HG03469 (cell line): ENCODE data around the gene FOXRED1.
A peak's percentile ranks its signal among the peaks of the same experiment; 100 is the strongest.
"Not testable (repeated sequence)": the region's sequence is repeated elsewhere in the genome, so short reads cannot be mapped to it uniquely, and the experiment has no call there.

Source experiments
- ATAC-seq: cut with Tn5 transposase; IDR thresholded peaks from one replicate; pipeline ENCODE4 v1.9.1; 2021; ENCODE audit warnings: mild to moderate bottlenecking, moderate library complexity, moderate number of reproducible peaks; ENCODE audit not compliant: unreplicated experiment

The FOXRED1 gene

GRCh38 chr11:126268361-126268707, 620 bp upstream of the FOXRED1 start:
- no peak for ATAC-seq

- no peak for ATAC-seq
Measured at GRCh38 chr11:126277322-126277721, 8.4 kb downstream of the FOXRED1 start.

DNA sequence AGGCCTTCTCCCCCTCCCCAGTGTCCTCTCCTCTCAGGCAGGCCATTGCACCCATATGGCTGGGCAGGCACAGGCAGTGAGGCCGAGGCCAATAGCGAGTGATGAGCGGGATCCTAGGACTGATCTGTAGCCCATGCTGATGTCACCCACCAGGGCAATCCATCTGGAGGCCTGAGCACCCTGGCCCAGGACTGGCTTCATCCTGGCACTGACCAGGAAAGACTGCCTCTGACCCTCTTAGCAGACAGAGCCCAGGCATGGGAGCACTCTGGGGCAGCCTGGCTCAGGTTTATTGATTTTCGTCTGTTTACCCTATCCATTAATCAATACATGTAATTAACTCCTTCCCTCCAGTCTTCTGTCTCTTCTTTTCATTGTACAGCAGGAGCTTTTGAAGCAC, 8.8 kb downstream of the FOXRED1 start:
- no peak for ATAC-seq

- no peak for ATAC-seq
Measured at GRCh38 chr11:126279191-126279590, 10.2 kb downstream of the FOXRED1 start.

DNA sequence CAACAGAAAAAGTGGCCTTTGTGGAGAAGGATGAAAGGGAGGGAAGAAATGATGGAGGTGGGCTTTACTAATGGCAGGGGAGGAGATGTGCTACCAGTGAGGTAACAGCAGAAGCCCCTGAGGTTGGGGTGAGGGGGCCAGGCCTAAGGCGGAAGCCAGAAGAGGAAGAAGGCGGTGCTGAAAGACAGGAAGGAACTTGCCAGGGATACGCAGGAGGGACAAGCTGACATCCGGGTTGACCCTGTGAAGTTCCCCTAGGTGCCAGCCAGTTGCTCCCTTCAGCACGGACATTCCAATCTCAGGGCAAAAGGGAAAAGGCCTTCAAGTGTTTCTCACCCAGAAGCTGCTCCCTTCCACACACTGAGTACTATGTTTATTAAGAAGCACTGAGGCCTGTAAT, 11.6 kb downstream of the FOXRED1 start:
- no peak for ATAC-seq

DNA sequence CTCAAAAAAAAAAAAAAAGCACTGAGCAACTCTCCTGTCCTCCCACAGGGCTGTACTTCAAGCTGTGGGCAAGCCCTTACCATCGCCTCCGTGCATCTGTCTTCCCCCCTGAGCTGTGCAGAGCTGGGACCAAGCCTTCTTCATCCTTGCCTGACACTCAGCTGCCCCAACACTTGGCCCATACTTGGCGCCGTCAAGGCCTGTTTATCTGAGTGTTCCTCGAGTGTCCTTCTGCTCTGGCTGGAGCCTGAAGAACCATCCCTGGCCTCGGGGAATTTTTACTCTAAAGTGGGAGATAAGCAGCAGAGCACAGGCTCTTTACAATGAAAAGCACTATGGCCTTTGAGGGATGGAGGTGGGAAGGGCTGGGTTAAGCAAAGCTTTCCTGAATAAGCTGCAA, 12.3 kb downstream of the FOXRED1 start:
- ATAC-seq: no peak

GRCh38 chr11:126281666-126282175, 12.8 kb downstream of the FOXRED1 start:
- ATAC-seq: no peak

DNA sequence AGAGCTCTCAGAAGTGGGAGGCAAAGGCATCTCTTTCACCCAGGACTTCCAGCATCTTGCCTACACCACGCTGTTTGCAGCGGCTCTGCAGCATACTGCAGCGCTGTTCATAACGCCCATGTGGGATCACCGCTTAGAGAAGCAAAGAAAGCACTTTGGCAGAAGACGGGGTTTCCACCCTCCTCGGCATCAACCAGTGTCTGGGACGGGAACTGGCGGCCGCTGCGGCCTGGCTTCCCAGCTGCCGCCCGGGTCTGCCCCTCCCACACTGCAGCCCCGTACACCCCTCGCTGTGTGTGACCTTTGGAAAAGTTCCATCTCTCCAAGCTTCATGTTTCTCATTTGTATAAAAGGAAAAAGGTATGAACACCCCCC, 13.4 kb downstream of the FOXRED1 start:
- ATAC-seq: no peak

DNA sequence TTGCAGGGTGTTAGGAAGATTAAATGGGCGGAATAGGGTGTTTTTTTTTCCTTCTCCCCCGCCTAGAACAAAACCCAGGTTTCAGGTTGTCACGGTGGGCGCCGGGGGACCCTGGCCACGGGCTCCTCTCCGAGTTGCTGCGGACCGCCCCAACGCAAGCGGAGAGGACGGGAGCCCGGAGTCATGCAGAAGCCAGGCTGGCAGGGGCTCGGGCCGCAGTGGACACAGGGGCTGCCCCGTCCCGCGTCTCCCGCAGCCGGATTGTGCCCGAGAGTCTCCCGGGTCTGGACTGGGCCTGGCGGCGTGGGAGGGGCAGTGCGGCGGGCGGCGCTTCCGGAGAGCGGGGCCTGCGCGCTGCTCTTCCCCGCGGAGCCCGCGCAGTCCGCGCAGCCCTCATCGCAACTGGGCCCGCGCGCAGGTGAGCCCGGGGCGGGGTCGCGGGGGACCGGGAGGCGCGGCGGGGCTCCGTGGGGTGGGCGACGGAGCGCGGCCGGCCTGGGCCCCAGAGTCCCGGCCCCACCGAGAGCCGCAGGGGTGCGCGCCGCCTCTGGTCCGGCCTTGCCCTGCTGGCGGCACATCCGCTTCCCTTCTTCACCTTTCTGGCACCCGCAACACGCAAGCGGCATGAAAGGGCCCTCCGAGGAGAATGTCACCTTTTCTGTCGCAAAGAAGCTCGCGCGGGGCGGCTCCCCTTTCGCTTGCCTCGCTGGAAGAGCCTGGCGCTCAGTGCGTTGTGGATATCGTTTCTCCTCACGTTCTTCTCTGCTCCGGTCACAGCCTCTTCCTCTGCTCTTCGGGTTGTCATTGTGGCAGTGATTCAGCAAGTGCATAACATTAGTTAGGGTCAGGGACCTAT, 14.0 kb downstream of the FOXRED1 start, which contains the start of gene TIRAP:
TIRAP (plus strand) TSS at position 358 of the 856 bp plus-strand sequence. CDS start 7,802 bp downstream, outside the sequence.
- no peak for ATAC-seq

- peak; percentile 66 for ATAC-seq
Measured at GRCh38 chr11:126284829-126285228, 15.9 kb downstream of the FOXRED1 start.

DNA sequence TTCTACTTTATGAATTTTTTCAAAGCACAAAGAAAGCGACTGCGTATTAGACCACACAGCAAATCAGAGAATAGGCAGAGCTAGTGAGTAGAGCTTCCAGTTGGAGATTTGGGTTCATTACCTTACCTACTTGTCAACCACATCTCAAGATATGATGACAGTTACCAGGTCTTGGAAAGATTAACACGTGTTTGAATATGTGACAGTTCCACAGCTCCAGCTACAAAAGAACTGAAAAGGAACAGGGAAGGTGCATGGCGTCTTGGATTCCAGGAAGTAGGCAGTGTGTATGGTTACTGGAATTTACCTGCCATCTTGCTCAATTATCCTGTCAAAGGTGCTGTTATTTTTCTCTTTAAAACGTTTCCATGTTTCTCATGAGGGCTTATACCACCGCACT, 19.3 kb downstream of the FOXRED1 start:
- no peak for ATAC-seq

GRCh38 chr11:126290887-126291286, 21.9 kb downstream of the FOXRED1 start:
- no peak for ATAC-seq

DNA sequence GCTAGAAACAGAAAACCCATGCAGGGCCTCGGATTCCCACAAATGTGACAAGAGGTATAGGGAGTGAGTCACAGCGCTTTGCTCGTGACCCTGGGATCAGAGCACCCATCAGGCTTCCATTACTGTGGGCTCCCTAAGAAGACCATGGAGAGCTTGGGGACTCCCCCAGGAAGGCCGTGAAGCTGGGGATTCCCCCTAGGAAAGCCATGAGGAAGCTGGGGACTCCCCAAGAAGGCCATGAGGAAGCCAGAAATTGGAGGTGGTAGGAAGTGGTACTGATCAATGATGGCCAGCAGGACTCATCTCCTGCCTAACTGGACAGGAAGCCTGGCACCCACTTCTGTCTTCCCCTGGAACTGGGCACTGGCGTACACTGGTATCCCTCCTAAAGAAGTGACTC, 24.8 kb downstream of the FOXRED1 start:
- no peak for ATAC-seq

DNA sequence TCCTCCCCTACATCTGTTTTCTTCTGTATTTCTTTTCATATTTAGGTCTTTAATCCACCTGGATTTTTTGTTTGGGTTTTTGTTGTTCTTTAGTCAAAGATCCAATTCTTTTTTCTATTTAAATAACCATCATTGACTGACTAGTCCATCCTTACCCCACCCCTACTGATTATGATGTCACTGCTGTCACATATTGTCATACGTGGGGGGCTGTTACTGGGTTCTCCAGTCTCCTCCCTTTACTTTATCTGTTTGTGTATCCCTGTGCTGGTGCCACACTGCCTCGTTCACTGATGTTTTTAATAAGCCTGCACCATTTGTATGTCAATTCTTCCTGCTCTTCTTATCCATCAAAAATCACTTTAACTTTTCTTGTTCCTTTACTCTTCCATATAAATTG, 28.1 kb downstream of the FOXRED1 start:
- no peak for ATAC-seq

DNA sequence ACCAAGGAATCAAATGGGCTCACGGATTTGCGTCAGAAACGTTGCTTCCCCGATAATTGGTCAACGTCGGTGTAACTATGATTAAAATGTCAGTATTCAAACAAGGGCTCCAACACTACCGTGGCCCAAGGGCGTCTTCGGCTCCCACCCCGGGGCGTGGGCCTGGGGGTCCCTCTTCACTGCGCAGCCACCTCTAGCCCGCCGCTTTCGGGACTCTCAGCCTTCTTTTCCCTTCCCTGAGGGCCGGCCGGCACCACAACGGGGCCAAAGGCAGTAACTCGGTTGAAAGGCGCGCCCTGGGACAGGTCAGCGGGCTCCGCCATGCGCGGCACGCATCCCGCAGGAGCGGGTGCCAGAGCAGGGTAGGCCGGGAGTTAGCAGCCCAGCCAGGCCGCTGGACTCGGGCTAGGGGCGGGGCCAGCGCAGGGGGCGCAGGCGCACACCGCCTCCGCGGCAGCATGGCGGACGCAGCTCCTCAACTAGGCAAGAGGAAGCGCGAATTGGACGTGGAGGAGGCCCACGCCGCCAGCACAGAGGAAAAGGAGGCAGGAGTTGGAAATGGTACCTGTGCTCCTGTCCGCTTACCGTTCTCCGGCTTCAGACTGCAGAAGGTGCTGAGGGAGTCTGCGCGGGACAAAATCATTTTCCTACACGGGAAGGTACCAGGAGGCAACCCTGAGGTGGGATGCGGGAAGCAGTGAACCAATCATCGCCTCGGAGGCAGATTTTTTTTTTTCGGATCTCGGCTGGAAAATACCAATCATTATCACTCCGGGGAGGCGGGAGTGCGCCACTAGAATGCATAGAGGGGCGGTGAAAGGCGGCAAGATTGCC, 34.9 kb downstream of the FOXRED1 start, which contains the start of gene DCPS:
DCPS (plus strand) TSS at position 438 of the 834 bp plus-strand sequence; CDS start at position 459, 21 bp downstream.
- peak; percentile 73 for ATAC-seq

- ATAC-seq: no peak
Measured at GRCh38 chr11:126304457-126305075, 35.6 kb downstream of the FOXRED1 start.

- peak; percentile 63 for ATAC-seq
Measured at GRCh38 chr11:126305699-126306098, 36.7 kb downstream of the FOXRED1 start.

DNA sequence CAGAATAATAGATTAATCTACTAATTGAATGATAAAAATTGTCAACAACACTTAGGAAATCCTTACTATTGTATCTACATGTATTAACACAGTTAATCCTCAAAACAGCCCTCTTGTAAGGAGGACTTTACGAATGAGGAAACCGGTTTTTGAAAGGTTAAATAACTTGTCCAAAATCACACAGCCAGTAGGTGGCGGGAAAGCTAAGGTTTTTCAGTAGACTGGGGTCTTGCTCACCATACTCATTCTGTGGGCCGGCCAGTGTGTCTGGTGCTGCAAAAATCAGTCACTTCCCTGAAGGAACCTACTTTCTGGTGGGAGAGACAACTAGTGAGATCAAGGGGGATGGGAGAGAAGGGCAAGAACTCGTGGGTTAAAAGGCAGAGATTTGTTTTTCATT, 38.8 kb downstream of the FOXRED1 start:
- ATAC-seq: no peak

DNA sequence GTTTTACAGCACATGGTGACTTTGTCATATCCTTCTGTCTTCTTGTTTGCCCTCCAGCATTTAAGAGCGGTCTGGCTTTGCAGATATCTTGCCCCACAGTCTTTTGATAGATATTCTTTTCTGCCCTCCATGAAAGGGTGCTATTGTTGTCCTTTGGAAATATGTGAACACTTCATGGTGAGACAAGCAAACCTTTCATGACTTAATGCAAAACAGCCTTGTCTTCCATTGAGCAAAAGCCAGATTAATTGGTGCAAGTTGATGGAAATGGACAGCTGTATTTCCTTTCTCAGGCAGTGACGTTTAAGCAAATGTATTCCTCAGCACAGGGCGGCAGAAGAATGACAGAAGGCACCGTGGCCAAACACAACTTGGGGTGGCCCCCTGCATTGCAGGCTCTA, 39.3 kb downstream of the FOXRED1 start:
- ATAC-seq: no peak

GRCh38 chr11:126308771-126309170, 39.8 kb downstream of the FOXRED1 start:
- ATAC-seq: not testable (repeated sequence)
